Activated T-helper 2 cell treated with anti-CD3 and anti-CD28 coated beads, Interferon-gamma antibody, Interleukin-2, Interleukin-4, amounts not matched to agents 10 μg/mL and 5 μg/mL and 100 μg/mL, durations not matched to agents 14 hours and 24 hours and 36 hours (primary cell): Measurements from ENCODE around the gene LINC01488. TPM values are rescaled to one million over a fixed set of nuclear protein-coding genes. Genes with fewer than 3 reads are reported as not detected.

Experiments used
- DNase-seq: peaks from one replicate; pipeline ENCODE4 v3.0.0; 2021; ENCODE audit warnings: low spot score
- H3K27ac Mint-ChIP-seq: one replicate; pipeline ENCODE4 v1.8.0; 2021; ENCODE audit warnings: mixed read lengths
- H3K27me3 Mint-ChIP-seq: one replicate; pipeline ENCODE4 v1.8.0; 2021; ENCODE audit warnings: low read depth, mixed read lengths
- H3K36me3 Mint-ChIP-seq: one replicate; pipeline ENCODE4 v1.8.0; 2021; ENCODE audit warnings: low read depth, mixed read lengths
- H3K4me1 Mint-ChIP-seq: one replicate; pipeline ENCODE4 v1.8.0; 2021; ENCODE audit warnings: low read depth, mixed read lengths
- H3K4me3 Mint-ChIP-seq: one replicate; pipeline ENCODE4 v1.8.0; 2021; ENCODE audit warnings: low read depth, mild to moderate bottlenecking, moderate library complexity, mixed read lengths
- H3K9me3 Mint-ChIP-seq: one replicate; pipeline ENCODE4 v1.8.0; 2021; ENCODE audit warnings: mixed read lengths
- intact Hi-C: fragments of 100-400 bp; cut with micrococcal nuclease; formaldehyde crosslinking; loops from one replicate; pipeline ENCODE4 v1.15.1; 2023
- total RNA-seq: library from RNA; stranded (reverse); gene quantifications from 2 replicates; pipeline ENCODE4 v1.2.3, GENCODE V29; 2022

LINC01488 gene
- total RNA-seq, 1 donor from 2014 or later, result not detected

DNA sequence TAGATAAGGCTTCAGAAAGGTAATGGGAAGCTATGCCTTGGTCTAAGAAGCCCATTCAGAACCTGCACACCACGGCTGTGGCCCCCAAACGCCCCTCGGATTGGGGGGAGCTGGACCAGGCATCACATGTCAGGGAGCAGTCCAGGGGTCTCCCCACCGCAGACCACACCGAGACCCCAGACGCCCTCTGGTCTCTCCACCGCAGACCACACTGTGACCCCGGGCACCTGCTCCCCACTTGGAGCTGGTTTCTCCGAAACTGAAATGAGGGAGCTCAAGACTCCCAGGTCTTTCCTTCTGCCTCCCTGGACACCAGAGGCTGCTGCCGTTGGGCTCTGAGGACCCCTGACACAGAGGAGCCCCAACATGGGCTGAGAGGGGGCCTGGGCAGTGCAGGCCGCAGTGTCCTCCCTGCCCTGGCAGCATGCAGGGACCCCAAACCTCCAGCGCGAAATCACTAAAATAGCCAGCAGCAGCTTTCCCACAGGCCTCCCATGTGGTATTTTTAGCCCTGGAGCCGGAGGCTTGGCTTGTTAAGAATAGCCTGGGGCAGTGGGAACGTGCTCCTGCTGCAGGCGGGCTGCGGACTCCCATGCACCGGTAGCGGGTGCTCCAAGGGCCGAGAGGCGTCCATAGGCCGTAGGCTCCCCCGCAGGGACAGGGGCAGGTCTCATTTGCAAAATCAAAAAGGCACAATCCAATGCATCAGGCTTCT, 7.7 kb downstream of the LINC01488 start:
- no peaks in the 10 kb centered on the region for H3K4me1 Mint-ChIP-seq
- H3K9me3 Mint-ChIP-seq, result no peaks in the 10 kb centered on the region
- no peak overlapping the region for H3K27ac Mint-ChIP-seq
- no peaks in the 10 kb centered on the region for H3K36me3 Mint-ChIP-seq
- no peaks in the 10 kb centered on the region for H3K27me3 Mint-ChIP-seq
- DNase-seq, result no peak
- intact Hi-C loops, result no loop called here
- H3K4me3 Mint-ChIP-seq, result no peak overlapping the region

DNA sequence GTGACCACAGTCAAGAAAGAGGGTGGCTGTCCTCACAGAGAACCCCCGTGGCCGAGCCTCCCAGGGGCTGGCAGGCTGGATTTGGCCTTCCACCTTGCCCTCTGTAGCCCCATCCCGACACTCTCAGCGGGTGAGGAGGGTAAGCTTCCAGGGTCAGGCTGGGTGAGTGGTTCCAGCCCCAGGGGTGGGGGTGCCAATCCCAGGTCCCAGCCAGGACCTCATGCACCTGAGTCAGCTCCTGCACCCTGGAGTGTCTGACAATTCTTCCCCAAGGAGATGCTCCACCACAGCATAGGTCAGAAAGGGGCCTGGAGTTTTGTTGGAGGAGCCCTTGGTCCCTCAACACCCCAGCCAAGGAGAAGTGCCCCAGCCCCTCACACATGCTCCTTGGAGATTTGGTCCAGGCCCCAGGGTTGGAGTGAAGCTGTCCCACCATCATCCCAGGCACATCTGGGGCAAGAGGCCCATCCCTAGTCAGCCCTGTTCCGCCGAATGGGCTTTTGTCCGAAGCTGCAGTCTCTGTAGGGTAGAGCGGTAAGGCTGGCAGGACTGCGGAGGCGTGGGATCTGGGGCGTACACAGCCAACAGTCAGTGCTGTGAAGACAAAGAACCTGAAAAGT, 8.4 kb downstream of the LINC01488 start:
- H3K27me3 Mint-ChIP-seq, result no peaks in the 10 kb centered on the region
- H3K36me3 Mint-ChIP-seq, result no peaks in the 10 kb centered on the region
- intact Hi-C loops, result loop anchor here (10.0 kb wide), 1 partner anchor 65 kb away; no protein-coding TSS in a partner anchor
- H3K9me3 Mint-ChIP-seq, result no peaks in the 10 kb centered on the region
- no peak overlapping the region for H3K27ac Mint-ChIP-seq
- H3K4me1 Mint-ChIP-seq, result no peaks in the 10 kb centered on the region
- H3K4me3 Mint-ChIP-seq, result no peak overlapping the region
- no peak for DNase-seq

DNA sequence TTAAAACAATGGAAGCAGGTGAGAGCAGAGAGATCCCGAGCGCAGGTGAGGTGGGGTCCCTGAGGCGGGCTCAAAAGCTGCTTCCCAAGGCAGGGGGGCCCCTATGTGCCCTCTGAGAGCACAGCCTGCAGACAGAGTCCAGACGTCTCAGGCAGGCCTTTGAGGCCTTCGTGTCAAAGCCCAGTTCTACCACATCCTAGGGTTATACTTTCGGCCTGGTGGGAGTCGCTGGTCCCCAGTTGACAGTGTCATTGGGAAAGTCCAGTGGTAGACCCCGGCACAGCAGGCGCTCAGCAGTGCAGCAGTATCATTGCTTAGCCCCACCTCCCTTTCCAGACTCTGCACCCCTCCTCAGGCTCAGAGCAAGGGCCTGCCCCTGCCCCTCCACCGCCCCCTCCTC, 9.1 kb downstream of the LINC01488 start:
- DNase-seq, result no peak

DNA sequence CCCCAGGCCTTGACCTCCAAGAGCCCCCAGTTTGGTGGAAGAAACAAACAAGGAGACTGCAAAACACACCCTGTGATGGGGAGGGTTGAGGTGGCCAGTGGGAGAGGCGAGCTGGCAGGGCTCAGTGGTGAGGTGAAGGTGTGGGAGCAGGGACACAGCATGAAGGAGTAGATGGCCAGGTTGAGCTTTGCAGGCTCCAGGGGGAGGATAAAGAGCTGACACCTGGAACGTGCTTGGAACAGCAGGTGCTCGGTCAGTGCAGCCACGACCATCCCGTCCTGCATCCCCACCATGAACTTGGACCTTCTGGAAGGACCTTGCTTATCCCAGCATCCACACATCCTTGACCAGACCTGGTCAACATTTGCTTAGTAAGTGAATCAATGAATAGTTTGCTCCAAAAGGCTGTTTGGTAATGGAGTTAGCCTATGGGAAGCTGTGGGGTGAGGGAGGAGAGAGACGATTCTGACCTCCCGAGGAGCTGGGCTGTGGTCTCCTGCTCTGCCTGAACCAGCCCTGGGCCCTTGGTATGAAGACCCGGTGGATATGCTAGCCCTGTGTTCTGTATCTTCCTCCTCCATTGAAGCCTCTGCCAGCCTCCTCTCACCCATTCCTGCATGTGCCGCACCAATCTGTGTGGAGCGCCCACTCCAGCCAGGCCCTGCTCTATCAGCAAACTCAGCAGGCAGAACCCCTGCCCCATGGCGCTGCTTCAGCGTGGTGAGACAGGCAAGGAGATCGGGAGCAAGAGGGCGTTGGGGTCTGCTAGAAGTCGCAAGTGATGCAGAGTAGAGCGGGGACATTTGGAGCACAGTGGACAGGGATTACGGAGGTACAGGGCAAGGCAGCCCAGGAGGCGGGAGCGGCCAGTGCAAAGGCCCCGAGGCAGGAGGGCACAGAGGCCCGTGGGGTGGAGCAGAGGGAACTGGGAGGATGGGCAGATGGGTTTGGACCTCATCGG, 9.9 kb downstream of the LINC01488 start:
- no peaks in the 10 kb centered on the region for H3K9me3 Mint-ChIP-seq
- no peak overlapping the region for H3K27ac Mint-ChIP-seq
- no peaks in the 10 kb centered on the region for H3K36me3 Mint-ChIP-seq
- no peaks in the 10 kb centered on the region for H3K27me3 Mint-ChIP-seq
- no peak overlapping the region for H3K4me3 Mint-ChIP-seq
- no peaks in the 10 kb centered on the region for H3K4me1 Mint-ChIP-seq
- intact Hi-C loops, result loop anchor here (10.0 kb wide), 1 partner anchor 63 kb away; no protein-coding TSS in a partner anchor
- DNase-seq, result no peak

More for the DNA sequence above, 9.1 kb downstream of the LINC01488 start:
- H3K27me3 Mint-ChIP-seq, result no peaks in the 10 kb centered on the region
- intact Hi-C loops, result loop anchor here (10.0 kb wide), 1 partner anchor 64 kb away; no protein-coding TSS in a partner anchor
- H3K4me1 Mint-ChIP-seq, result no peaks in the 10 kb centered on the region
- no peaks in the 10 kb centered on the region for H3K9me3 Mint-ChIP-seq
- H3K4me3 Mint-ChIP-seq, result no peak overlapping the region
- H3K36me3 Mint-ChIP-seq, result no peaks in the 10 kb centered on the region
- no peak overlapping the region for H3K27ac Mint-ChIP-seq

DNA sequence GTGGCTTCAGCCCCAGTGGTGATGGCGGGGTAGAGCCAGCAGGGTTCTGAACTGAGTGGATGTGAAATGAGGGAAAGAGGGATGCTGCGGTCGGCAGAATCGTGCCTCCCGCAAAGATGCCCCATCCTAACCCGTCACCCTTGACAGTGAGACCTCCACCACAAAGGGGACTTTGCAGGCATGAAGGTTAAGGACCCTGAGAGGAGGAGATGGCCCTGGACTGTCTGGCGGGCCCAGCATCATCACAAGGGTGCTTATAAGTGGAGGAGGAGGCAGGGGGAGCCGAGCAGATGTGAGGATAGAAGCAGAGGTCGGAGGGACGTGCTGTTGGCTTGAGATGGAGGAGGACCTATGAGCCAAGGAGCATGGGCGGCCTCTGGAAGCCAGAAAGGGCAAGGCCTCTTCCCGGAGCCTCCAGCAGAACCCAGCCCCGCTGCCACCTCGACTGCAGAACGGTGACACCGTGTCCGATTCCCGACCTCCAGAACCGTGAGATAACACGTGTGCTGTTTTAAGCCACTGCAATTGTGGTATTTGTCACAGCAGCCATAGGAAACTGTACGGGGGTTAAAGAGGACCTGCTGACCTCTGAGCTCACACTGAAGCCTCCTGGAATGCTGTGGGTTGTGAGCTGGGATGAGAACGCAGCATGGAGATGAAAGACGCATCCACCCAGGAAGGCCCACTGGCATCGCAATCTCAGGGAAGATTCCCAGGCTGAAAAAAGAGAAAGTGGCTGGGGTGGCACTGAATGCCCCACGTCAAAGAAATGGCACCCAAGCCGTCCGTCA, 10.9 kb downstream of the LINC01488 start:
- Mint-ChIP-seq H3K4me3 (no peak overlapping the region), H3K27ac (no peak overlapping the region), H3K4me1 (no peaks in the 10 kb centered on the region), H3K9me3 (no peaks in the 10 kb centered on the region), H3K36me3 (no peaks in the 10 kb centered on the region), H3K27me3 (no peaks in the 10 kb centered on the region)
- intact Hi-C loops, result loop anchor here (10.0 kb wide), 1 partner anchor 62 kb away; no protein-coding TSS in a partner anchor
- no peak for DNase-seq

DNA sequence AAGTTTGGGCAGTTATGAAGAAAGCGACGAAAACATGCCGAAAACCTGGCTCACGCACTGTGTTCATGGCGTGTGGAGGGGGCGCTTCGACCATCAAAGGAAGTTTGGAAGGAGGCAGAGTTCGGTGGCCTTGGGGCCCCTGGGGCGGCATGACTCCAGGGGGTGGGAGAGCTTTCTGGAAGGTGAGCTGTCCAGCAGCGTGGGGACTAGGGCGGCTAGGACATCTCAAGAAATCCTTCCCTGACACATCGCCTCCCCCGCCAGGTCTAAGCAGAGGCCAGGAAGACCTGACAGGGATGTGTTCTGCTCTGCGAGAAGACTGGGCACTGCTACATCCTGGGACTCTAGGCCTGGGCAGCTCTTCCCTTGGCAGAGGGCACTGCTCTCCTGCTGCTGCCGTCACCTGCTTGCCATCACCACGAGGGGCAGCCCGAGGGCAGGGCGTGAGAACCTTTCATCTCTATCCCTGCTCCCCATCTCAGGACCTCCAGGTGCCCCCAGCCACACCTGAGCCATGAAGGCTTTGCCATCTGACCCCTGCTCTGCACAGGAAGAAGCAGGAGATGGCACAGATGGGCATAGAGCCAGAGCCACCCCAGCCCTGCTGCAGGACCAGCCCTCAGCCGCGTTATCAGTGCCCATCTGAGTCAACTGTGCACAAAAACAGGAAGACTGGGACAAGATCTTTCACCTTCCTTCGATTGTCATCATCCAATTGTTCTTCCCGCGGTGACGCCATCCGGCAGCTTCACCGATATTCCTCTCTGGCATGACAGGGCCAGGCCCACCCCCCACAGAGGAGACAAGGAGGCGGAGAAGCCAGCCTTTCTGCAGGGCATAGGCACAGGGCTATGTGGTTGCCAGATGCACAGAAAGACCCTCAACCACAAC, 12.7 kb downstream of the LINC01488 start:
- no peaks in the 10 kb centered on the region for H3K4me1 Mint-ChIP-seq
- H3K36me3 Mint-ChIP-seq, result no peaks in the 10 kb centered on the region
- no peak for DNase-seq
- no peaks in the 10 kb centered on the region for H3K27me3 Mint-ChIP-seq
- H3K9me3 Mint-ChIP-seq, result no peaks in the 10 kb centered on the region
- no peak overlapping the region for H3K27ac Mint-ChIP-seq
- intact Hi-C loops, result loop anchor here (10.0 kb wide), 1 partner anchor 61 kb away; no protein-coding TSS in a partner anchor
- H3K4me3 Mint-ChIP-seq, result no peak overlapping the region

DNA sequence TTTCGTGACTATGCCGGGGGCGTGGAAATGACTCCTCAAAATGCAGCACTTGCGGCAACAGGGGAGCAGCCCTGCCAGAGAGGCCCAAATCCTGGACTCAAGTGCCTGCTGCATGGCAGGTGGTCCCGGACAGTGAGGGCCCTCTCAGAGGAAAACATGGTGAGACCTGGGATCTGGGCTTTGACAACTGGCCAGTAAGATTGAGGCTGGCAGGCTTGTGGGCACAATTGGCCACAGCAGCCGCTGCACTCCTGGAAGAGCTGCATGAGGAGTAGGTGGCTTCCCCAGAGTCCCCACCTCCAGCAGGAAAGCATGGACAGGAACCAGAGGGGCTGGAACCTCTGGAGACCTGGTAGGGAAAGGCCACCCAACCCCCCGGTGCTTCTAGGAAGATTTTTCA, 13.4 kb downstream of the LINC01488 start:
- intact Hi-C loops, result loop anchor here (10.0 kb wide), 1 partner anchor 60 kb away; no protein-coding TSS in a partner anchor
- H3K36me3 Mint-ChIP-seq, result no peaks in the 10 kb centered on the region

DNA sequence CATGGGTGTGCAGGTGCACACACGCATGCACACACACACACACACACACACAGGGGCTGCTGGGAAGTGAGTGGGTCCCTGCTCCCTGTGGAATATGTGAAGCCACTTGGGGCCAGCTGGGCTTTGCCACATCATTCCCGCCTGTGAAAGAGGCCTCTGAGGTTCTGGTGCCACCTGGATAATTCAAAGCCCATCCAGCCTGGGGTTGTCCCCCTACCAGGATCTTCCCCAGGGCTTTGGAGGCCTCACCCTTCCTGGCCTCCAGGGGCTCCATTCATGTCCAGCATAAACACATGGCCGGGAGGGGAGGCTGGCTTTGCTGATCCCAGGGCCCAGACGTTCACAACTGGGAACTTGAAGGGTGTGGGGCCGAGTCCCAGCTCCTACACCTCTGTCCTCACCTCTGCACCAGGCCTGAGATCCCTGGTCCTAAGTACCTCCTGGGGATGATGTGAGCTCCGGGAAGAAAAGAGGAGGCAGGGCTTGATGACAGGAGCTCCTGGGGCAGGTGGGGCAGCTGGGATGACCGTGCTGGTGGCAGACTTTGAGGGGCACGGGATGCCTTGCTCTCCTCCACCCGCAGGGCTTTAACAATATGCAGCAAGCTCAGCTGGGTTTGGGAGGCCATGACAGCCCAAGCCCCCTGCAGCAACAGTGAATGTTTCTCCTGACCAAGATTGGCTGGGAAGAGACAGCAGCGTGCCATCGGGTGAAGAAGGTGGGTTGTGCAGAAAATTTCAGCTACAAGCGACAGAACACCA, 14.2 kb downstream of the LINC01488 start:
- Mint-ChIP-seq H3K36me3 (no peaks in the 10 kb centered on the region), H3K4me1 (no peaks in the 10 kb centered on the region), H3K27ac (no peak overlapping the region)

More for the DNA sequence above, 13.4 kb downstream of the LINC01488 start:
- no peaks in the 10 kb centered on the region for H3K27me3 Mint-ChIP-seq
- no peak overlapping the region for H3K27ac Mint-ChIP-seq
- no peaks in the 10 kb centered on the region for H3K4me1 Mint-ChIP-seq
- no peak for DNase-seq
- no peaks in the 10 kb centered on the region for H3K9me3 Mint-ChIP-seq
- H3K4me3 Mint-ChIP-seq, result no peak overlapping the region

DNA sequence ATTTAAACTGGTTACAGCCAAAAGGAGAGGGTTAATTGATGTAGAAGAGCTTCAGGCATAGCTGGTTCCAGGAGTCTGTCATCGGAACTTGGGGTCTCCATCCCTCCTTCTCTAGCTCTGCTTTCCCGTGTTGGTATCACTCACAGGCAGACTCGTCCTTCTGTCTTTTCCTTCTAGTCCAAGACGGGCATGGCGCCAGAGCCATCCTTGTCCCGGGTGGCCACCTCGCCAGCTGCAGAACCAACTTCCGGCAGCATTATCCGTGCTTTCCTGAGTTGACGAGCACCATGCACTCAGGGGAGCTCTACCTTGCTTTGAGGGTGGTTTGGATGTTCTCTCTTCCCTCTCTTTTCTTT, 14.7 kb downstream of the LINC01488 start:
- intact Hi-C loops, result loop anchor here (10.0 kb wide), 1 partner anchor 59 kb away; no protein-coding TSS in a partner anchor
- DNase-seq, result no peak
- Mint-ChIP-seq H3K27me3 (no peaks in the 10 kb centered on the region), H3K4me1 (no peaks in the 10 kb centered on the region), H3K27ac (no peak overlapping the region), H3K9me3 (no peaks in the 10 kb centered on the region), H3K4me3 (no peak overlapping the region), H3K36me3 (no peaks in the 10 kb centered on the region)

More for the DNA sequence above, 14.2 kb downstream of the LINC01488 start:
- intact Hi-C loops, result loop anchor here (10.0 kb wide), 1 partner anchor 59 kb away; no protein-coding TSS in a partner anchor
- Mint-ChIP-seq H3K27me3 (no peaks in the 10 kb centered on the region), H3K9me3 (no peaks in the 10 kb centered on the region), H3K4me3 (no peak overlapping the region)
- DNase-seq, result no peak

DNA sequence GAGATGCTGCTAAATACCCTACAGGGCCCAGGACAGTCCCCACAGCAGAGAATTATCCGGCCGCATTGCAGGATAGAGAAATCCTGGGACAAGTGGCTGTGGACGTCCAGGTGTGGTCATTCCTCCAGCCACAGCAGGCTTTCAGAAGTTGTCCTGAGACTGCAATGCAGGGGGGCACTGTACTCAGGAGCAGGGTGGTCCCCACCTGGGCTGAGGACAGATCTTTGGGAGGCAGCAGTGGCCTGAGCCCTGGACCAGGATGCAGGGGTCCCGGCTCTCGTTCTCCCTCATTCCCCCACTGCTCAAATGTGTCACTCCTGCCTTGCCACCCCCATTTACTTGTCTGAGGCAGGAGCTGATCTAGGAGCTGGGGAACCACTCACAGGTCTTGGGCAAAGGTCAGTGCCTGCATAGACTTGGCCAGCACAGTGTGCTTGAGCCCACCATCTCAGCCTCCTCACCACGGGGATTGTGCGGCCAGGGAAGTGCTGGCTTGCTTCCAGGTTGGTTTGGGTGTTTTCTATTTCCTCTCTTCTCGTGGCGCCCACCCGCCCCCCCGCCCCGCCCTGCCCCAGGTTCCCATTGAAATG, 15.3 kb downstream of the LINC01488 start:
- no peak overlapping the region for H3K27ac Mint-ChIP-seq
- intact Hi-C loops, result loop anchor here (10.0 kb wide), 1 partner anchor 58 kb away; no protein-coding TSS in a partner anchor
- no peaks in the 10 kb centered on the region for H3K36me3 Mint-ChIP-seq
- H3K9me3 Mint-ChIP-seq, result no peaks in the 10 kb centered on the region
- H3K4me1 Mint-ChIP-seq, result no peaks in the 10 kb centered on the region
- no peak overlapping the region for H3K4me3 Mint-ChIP-seq
- H3K27me3 Mint-ChIP-seq, result no peaks in the 10 kb centered on the region
- no peak for DNase-seq
